ENCODE measurements around the gene DAB2IP.

Gene DAB2IP

GRCh38 chr9:121766081-121766683, 114.7 kb downstream of the DAB2IP start:
- DNase-seq: no peak

- no peak for DNase-seq
Measured at GRCh38 chr9:121767171-121767769, 115.8 kb downstream of the DAB2IP start.

GRCh38 chr9:121768416-121769015, 117.1 kb downstream of the DAB2IP start:
- no peak for DNase-seq

- DNase-seq: no peak
Measured at GRCh38 chr9:121769939-121770338, 118.5 kb downstream of the DAB2IP start.

- DNase-seq: no peak
Measured at GRCh38 chr9:121770415-121771273, 119.2 kb downstream of the DAB2IP start.

DNA sequence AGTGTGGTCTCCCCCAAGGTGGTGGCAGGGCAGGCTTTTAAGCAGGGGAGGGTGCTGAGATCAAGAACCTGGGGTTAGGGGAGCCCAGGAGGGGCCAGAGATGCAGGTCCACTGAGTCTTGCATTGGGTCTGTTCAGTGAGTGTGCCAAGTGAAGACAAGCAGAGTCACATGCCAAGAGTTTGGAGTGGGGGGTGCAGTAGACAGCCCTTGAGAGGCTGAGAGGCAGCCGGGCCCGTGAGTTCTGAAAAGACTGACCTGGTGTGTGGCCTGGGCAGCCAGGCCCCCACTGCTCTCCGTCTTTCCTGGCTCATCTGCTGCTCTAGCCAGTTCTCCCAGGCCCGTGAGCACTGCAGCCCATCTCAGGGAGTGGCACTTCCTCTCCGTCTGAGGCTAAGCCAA, 120.0 kb downstream of the DAB2IP start:
- DNase-seq: no peak

DNA sequence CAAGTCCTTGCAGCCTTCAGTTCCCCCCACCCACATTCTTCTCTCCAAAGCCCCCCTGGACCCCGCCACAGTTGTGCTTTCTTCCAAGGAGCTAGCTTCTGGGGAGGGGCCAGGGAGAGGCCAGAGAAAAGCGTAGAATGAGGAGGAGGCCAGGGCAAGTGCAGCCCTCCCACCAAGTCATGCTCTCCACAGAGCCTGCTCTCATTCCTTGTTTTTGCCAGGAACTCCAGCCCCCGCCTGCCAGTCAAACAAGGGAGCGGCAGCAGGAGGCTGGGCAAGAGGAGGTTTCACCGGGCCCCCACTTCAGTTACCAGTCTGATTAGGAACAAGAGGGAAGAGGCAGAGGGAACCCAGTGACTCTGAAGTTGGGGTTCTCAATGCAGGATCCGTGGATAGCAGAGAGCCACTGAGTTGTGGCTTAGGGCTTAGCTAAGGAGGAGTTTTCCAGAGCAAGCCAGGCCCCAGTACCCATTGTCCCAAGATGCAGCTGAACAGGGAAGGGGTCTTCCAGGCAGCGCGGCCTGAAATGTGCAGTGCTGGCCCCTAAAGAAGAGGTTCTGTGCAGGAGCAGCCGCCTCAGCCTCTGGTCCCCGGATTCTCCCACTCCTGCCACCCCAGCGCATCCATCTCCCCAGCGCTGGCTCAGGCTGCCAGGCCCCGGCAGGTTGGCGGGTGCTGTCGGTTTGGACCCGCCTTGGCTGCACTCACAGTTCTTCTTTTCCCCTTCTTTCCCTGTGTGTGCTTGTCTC, 120.6 kb downstream of the DAB2IP start:
- DNase-seq: no peak

DNA sequence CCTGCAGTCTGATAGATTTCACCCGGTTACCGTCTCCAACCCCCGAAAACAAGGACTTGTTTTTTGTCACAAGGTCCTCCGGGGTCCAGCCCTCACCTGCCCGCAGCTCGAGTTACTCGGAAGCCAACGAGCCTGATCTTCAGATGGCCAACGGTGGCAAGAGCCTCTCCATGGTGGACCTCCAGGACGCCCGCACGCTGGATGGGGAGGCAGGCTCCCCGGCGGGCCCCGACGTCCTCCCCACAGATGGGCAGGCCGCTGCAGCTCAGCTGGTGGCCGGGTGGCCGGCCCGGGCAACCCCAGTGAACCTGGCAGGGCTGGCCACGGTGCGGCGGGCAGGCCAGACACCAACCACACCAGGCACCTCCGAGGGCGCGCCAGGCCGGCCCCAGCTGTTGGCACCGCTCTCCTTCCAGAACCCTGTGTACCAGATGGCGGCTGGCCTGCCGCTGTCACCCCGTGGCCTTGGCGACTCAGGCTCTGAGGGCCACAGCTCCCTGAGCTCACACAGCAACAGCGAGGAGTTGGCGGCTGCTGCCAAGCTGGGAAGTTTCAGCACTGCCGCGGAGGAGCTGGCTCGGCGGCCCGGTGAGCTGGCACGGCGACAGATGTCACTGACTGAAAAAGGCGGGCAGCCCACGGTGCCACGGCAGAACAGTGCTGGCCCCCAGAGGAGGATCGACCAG, 121.3 kb downstream of the DAB2IP start:
- DNase-seq: no peak

- DNase-seq: no peak
Measured at GRCh38 chr9:121773286-121773953, 122.0 kb downstream of the DAB2IP start.

GRCh38 chr9:121773954-121774714, 122.7 kb downstream of the DAB2IP start:
- DNase-seq: no peak

DNA sequence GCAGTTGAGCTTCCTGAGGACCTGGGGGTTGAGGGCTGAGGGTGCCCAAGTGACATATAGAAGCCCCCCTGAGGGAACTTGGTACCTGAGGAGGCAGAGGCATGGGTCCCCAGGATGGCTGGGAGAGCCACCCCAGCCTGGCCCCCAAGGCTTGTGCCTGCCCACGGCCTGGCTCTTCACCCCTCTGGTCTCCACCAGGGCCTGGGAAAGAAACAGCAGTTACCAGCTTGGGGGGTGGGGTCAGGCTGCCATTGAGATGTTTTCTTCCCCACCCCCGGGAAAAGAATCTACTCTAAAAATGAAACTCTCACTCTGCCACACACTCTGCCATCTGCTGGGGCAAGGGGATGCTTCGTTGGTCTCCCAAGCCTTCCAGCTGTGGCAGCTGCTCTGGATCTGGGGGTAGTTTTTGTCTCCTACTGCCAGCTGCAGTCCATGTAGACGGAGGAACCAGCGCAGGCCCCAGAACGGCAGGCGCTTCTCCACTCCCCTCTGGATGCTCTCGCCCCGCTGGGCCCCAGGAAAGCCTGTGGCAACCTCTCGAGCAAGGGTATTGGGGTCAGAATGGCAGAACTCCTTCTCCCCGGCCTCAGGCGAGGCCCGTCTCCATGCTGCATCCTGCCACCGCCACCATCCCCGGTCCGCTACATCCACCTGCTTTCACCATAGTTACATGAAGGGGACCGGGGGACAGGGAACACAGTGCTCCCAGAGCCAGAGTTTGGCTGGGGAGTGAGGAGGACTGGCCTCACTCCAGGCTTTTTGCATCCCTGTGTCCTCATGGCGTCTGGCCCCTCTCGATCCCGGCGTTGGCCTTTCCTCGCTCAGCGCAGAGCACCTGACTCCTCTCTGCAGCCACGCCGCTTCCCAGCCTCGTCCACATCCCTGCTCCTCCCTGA, 123.5 kb downstream of the DAB2IP start:
- DNase-seq: no peak

DNA sequence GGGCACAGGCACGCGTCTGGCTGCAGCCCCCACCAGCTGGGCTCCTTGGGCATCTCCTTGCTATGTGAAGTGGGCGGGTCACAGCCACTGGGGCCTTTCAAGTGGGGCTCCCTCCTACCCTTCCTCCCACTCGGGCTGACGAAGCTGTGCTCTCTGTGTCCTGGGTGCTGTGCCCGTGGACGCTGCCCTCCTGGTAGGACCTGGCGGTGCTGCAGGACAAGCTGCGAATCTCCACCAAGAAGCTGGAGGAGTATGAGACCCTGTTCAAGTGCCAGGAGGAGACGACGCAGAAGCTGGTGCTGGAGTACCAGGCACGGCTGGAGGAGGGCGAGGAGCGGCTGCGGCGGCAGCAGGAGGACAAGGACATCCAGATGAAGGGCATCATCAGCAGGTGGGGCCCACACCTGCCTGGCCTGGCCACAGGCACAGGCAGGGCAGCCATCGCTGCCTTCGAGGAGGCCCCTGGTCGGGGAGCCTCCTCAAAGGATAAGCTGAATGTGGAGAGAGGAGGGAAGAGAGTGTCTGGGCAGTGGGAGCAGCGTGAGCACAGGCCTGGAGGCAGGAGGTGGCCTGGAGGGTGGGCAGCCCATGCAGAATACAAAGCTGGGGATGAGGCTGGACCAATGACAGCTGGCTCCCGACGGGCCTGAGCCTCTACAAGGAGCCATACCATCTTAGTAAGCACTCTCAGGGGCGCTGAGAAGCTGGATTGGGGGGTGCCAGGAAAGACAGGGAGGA, 124.7 kb downstream of the DAB2IP start:
- no peak for DNase-seq

DNA sequence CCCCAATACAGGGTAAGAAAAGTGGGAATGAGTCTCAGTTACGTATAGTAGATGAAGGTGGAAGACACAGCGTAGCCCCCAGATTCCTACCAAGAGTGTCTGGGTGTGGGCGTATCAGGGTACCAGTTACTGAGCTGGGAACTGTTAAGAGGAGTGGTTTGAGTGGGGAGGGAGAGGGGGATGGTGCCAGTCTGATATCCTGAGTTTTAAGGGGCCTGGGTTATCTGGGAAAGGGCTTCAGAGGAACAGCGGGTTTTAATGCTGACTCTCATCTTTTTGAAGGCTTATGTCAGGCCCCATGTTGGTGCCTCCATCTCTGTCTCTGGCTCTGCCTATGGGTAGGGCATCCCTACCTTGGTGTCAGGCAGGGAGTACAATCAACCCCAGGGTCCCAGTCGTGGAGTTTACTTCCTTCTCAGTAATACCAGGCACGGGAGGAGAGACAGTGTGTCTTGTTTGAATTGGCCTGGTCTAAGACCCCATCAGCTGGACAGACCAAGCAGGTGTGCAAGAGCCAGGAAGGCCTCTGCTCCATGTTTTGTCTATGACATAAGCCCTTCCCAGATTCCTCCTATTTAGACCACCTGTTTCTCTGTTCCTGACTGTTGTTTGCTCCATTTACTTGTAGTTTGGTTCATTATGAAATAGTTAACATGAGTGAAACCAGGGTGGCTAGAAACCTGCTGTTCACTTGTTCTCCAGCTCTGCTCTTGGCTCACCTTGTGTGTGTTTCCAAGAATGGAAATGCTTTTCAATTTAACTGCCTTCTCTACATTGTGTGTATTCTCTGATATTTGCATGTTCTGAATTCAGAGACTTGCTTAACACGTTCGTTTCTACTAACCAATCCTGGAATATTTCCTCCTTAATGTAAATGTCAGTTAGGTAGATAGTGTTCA, 125.6 kb downstream of the DAB2IP start:
- no peak for DNase-seq

GRCh38 chr9:121778252-121779225, 127.1 kb downstream of the DAB2IP start:
- DNase-seq: no peak

GRCh38 chr9:121779381-121780117, 128.1 kb downstream of the DAB2IP start:
- DNase-seq: no peak

All from CD4-positive, alpha-beta T cell treated with Interleukin-21 for 1 hour (primary cell).